A549 (cell line): ENCODE measurements around the gene CMTR2. TPM values are rescaled to one million over a fixed set of nuclear protein-coding genes. Genes with fewer than 3 reads are reported as not detected.
A peak's percentile ranks its signal among the peaks of the same experiment; 100 is the strongest.

Experiments
- ATAC-seq, 2 experiments: fragments of 200-7000 bp in 1 of 2; fragments of >200 bp in 1 of 2; cut with Nextera tagmentation in 1 of 2; cut with Tn5 transposase in 1 of 2; 3 replicates each; pipeline versions ENCODE4 v1.8.0 to v1.9.1; 2018 to 2020; ENCODE audit warnings: mild to moderate bottlenecking in 1 of 2, moderate library complexity in 1 of 2
- CTCF ChIA-PET: fragments of 300-600 bp; sonication (Branson Sonifier 250); formaldehyde crosslinking; extraction: SDS; loops from one replicate; lab custom pipeline; 2021; ENCODE audit warnings: antibody characterized with exemption, inconsistent platforms; lab: Yijun Ruan, JAX
- POLR2A ChIA-PET: fragments of 350-600 bp; formaldehyde crosslinking; extraction: SDS; loops from one replicate; lab custom pipeline; 2021; ENCODE audit warnings: antibody characterized with exemption, inconsistent platforms; lab: Yijun Ruan, JAX
- DNase-seq, 2 experiments: peaks; one replicate each; pipeline versions ENCODE4 v3.0.0 to v3.0.0-alpha.2; 2011 to 2016; ENCODE audit warnings: low read depth in 1 of 2, low spot score in 1 of 2
- FAIRE-seq: peaks from 2 replicates; lab custom pipeline; 2011; peaks lifted over from hg19 to GRCh38; lab: Jason Lieb, UNC
- H3K27ac ChIP-seq, 2 experiments: fragments of >200 bp; sonication (Bioruptor Twin); formaldehyde crosslinking; 3 replicates each; pipeline ENCODE4 v1.5.1; 2016 to 2017
- H3K4me1 ChIP-seq: fragments of >200 bp; sonication (Bioruptor Twin); formaldehyde crosslinking; 3 replicates; pipeline ENCODE4 v1.6.1; 2016
- H3K4me2 ChIP-seq: fragments of >200 bp; sonication (Bioruptor Twin); formaldehyde crosslinking; 3 replicates; pipeline ENCODE4 v1.6.1; 2016
- H3K4me3 ChIP-seq: fragments of >200 bp; sonication (Bioruptor Twin); formaldehyde crosslinking; 3 replicates; pipeline ENCODE4 v1.5.1; 2016
- H3K9me3 ChIP-seq: fragments of >200 bp; sonication (Bioruptor Twin); formaldehyde crosslinking; 3 replicates; pipeline ENCODE4 v1.6.1; 2016
- ATOH8 ChIP-seq: fragments of 250-450 bp; sonication (Bioruptor Pico); IDR thresholded peaks from 2 replicates; pipeline ENCODE4 v1.5.0; 2020; ENCODE audit warnings: low read depth, mild to moderate bottlenecking, moderate library complexity
- BCL3 ChIP-seq: fragments of >200 bp; sonication (Bioruptor Twin); formaldehyde crosslinking; IDR thresholded peaks from 3 replicates; pipeline ENCODE4 v1.6.1; 2016
- CBX2 ChIP-seq: fragments of 200-600 bp; sonication (generic); IDR thresholded peaks from 2 replicates; pipeline ENCODE4 v1.6.1; 2016; ENCODE audit warnings: low read depth, mild to moderate bottlenecking, borderline replicate concordance
- CBX8 ChIP-seq: fragments of 200-600 bp; sonication (generic); IDR thresholded peaks from 2 replicates; pipeline ENCODE4 v1.6.1; 2016
- CHD2 ChIP-seq: fragments of 150-350 bp; IDR thresholded peaks from 2 replicates; pipeline ENCODE4 v1.6.1; 2014; ENCODE audit warnings: low read length; ENCODE audit not compliant: partially characterized antibody
- CTCF ChIP-seq: fragments of >200 bp; sonication (Bioruptor Twin); formaldehyde crosslinking; IDR thresholded peaks from 3 replicates; pipeline ENCODE4 v1.5.1; 2016
- EHMT2 ChIP-seq: fragments of 200-600 bp; sonication (generic); IDR thresholded peaks from 2 replicates; pipeline ENCODE4 v1.6.1; 2016; ENCODE audit warnings: antibody characterized with exemption, low read depth, mild to moderate bottlenecking, moderate library complexity
- ELK1 ChIP-seq: fragments of 150-350 bp; IDR thresholded peaks from 2 replicates; pipeline ENCODE4 v1.6.1; 2014; ENCODE audit warnings: low read depth, mild to moderate bottlenecking, low read length
- EP300 ChIP-seq, 2 experiments: fragments of >200 bp; sonication (Bioruptor Twin); formaldehyde crosslinking; IDR thresholded peaks; 2 replicates in 1 of 2; 3 replicates in 1 of 2; pipeline ENCODE4 v1.6.1; 2016 to 2017
- FOSB ChIP-seq: fragments of 250-450 bp; sonication (Bioruptor Pico); IDR thresholded peaks from 2 replicates; pipeline ENCODE4 v1.5.0; 2020; ENCODE audit warnings: mild to moderate bottlenecking, moderate library complexity
- GATA3 ChIP-seq: IDR thresholded peaks from 2 replicates; pipeline ENCODE4 v1.6.1; 2012; ENCODE audit warnings: borderline replicate concordance
- HES2 ChIP-seq: fragments of >200 bp; sonication (Bioruptor Twin); formaldehyde crosslinking; IDR thresholded peaks from 2 replicates; pipeline ENCODE4 v1.6.1; 2016
- HOXA7 ChIP-seq: fragments of 250-450 bp; sonication (Bioruptor Pico); IDR thresholded peaks from 2 replicates; pipeline ENCODE4 v1.5.0; 2020; ENCODE audit warnings: mild to moderate bottlenecking, moderate library complexity
- JUNB ChIP-seq: fragments of >200 bp; sonication (Bioruptor Twin); formaldehyde crosslinking; IDR thresholded peaks from 2 replicates; pipeline ENCODE4 v1.6.1; 2016
- KDM5A ChIP-seq: fragments of 200-600 bp; sonication (generic); IDR thresholded peaks from 2 replicates; pipeline ENCODE4 v1.6.1; 2016; ENCODE audit warnings: antibody characterized with exemption, mild to moderate bottlenecking
- MAFK ChIP-seq: fragments of 450-650 bp; IDR thresholded peaks from 2 replicates; pipeline ENCODE4 v1.6.1; 2014; ENCODE audit not compliant: partially characterized antibody
- MAX ChIP-seq: IDR thresholded peaks from 2 replicates; pipeline ENCODE4 v1.6.1; 2012
- MYC ChIP-seq: IDR thresholded peaks from 2 replicates; pipeline ENCODE4 v1.6.1; 2012; ENCODE audit warnings: mild to moderate bottlenecking, inconsistent platforms, low read length, improper control_type of control experiment, borderline replicate concordance
- PHF8 ChIP-seq: fragments of 200-600 bp; sonication (generic); IDR thresholded peaks from 2 replicates; pipeline ENCODE4 v1.6.1; 2016; ENCODE audit warnings: low read depth, mild to moderate bottlenecking, antibody characterized with exemption, moderate library complexity, borderline replicate concordance
- POLR2AphosphoS2 ChIP-seq: conservative IDR thresholded peaks from 2 replicates; pipeline ENCODE4 v1.6.1; 2012; ENCODE audit warnings: low read length, improper control_type of control experiment, inconsistent platforms
- RAD21 ChIP-seq, 2 experiments: fragments of >200 bp in 1 of 2; sonication (Bioruptor Twin) in 1 of 2; formaldehyde crosslinking in 1 of 2; IDR thresholded peaks in 1 of 2; conservative IDR thresholded peaks in 1 of 2; 2 replicates in 1 of 2; 3 replicates in 1 of 2; pipeline ENCODE4 v1.6.1; 2012 to 2018; ENCODE audit warnings: inconsistent platforms in 1 of 2
- RCOR1 ChIP-seq: fragments of 150-350 bp; IDR thresholded peaks from 2 replicates; pipeline ENCODE4 v1.6.1; 2014; ENCODE audit warnings: antibody characterized with exemption, low read length, low read depth
- RFX5 ChIP-seq: fragments of 450-650 bp; IDR thresholded peaks from 2 replicates; pipeline ENCODE4 v1.7.1; 2014; ENCODE audit warnings: antibody characterized with exemption, mild to moderate bottlenecking, moderate library complexity
- SMC3 ChIP-seq: fragments of >200 bp; sonication (Bioruptor Twin); formaldehyde crosslinking; IDR thresholded peaks from 3 replicates; pipeline ENCODE4 v1.6.1; 2018; ENCODE audit warnings: inconsistent platforms
- SREBF2 ChIP-seq: fragments of 450-650 bp; IDR thresholded peaks from 2 replicates; pipeline ENCODE4 v1.6.1; 2014; ENCODE audit warnings: mild to moderate bottlenecking, moderate library complexity
- TP53 ChIP-seq: fragments of 250-450 bp; sonication (Bioruptor Pico); IDR thresholded peaks from 2 replicates; pipeline ENCODE4 v1.5.0; 2021; ENCODE audit warnings: mild to moderate bottlenecking, moderate library complexity
- ZNF302 ChIP-seq: fragments of 250-450 bp; sonication (Bioruptor Pico); IDR thresholded peaks from 2 replicates; pipeline ENCODE4 v1.9.0; 2021; ENCODE audit warnings: inconsistent platforms, mild to moderate bottlenecking, moderate library complexity
- WGBS: methylation state at CpG from one replicate; pipeline ENCODE4 v1.1.6; 2017; ENCODE audit errors: missing lambda C conversion rate; 5-methylcytosine and 5-hydroxymethylcytosine counted together
- polyA plus RNA-seq, 4 experiments: library from polyadenylated mRNA; depleted of rRNA in 3 of 4; stranded (reverse); fragments of >200 nt; fragmentation: RNase III in 1 of 4; extraction: RNeasy Plus Mini Kit Qiagen cat#74134 plus additional on column Dnase treatment in 1 of 4; gene quantifications; 2 replicates in 3 of 4; 3 replicates in 1 of 4; pipeline ENCODE4 v1.2.3, GENCODE V29; 2011 to 2017

The CMTR2 gene
- polyA plus RNA-seq, 2 of the 4 experiments (the other 2 are of a cell fraction): 16.9 to 34.9 TPM

- no peak overlapping the region for H3K27ac ChIP-seq
- POLR2A ChIA-PET: no interaction called here
- no peak overlapping the region for H3K4me3 ChIP-seq
- no peaks in the 10 kb centered on the region for H3K4me1 ChIP-seq
- WGBS: 7% methylated on average over 7 of the region's 7 CpGs
- CTCF ChIA-PET: interaction anchor here (0.6 to 2.7 kb wide), 19 partner anchors 9 to 188 kb away, joined by 3 to 10 read pairs (median 5); partner anchors contain the start of gene CALB2
- ATAC-seq: peak in 1 of 2 experiments; percentile 47; a peak in 4 of 6 replicates
- no peaks in the 10 kb centered on the region for H3K9me3 ChIP-seq
- TF ChIP-seq SMC3 (peak; percentile 70), TP53 (no peak), CHD2 (no peak), CBX2 (no peak), RFX5 (no peak), BCL3 (no peak), MAX (no peak), GATA3 (no peak), RAD21 (conservative IDR thresholded peaks at IDR 0.05 in 1 of 2, IDR thresholded peaks at IDR 0.05 in 1 of 2) (peak; percentile 54 to 64), HOXA7 (CRISPR knock-in tag) (no peak), SREBF2 (no peak), KDM5A (no peak), CTCF (peak; percentile 63)
- TF ChIP-seq, all 56 proteins: peak for 3
- FAIRE-seq: no peak
- no peak overlapping the region for H3K4me2 ChIP-seq
- DNase-seq: peak; percentile 13 to 17
These were observed 22.5 kb upstream of the CMTR2 start for GRCh38 chr16:71311553-71312158.

GRCh38 chr16:71303938-71304337 is 14.7 kb upstream of the CMTR2 start:
- no peak for ATAC-seq
- Histone ChIP-seq H3K4me3 (no peak overlapping the region), H3K4me1 (no peaks in the 10 kb centered on the region), H3K9me3 (no peaks in the 10 kb centered on the region), H3K27ac (no peak overlapping the region), H3K4me2 (no peak overlapping the region)
- FAIRE-seq: no peak
- ChIA-PET POLR2A (no interaction called here), CTCF (interaction anchor here (1.1 kb wide), 1 partner anchor 69 kb away, joined by 3 read pairs; no protein-coding TSS in a partner anchor)
- no peak for DNase-seq
- 20% methylated on average over 5 of the region's 5 CpGs for WGBS
- no peak for TF ChIP-seq RAD21 (conservative IDR thresholded peaks at IDR 0.05 in 1 of 2, IDR thresholded peaks at IDR 0.05 in 1 of 2)
- TF ChIP-seq EP300 (IDR thresholded peaks at IDR 0.05): no peak
- TF ChIP-seq MYC: no peak
- TF ChIP-seq POLR2AphosphoS2: no peak
- no peak for TF ChIP-seq CBX8
- TF ChIP-seq ATOH8 (CRISPR knock-in tag): no peak
- no peak for TF ChIP-seq MAFK
- no peak for TF ChIP-seq EHMT2
- TF ChIP-seq JUNB: no peak
- TF ChIP-seq HOXA7 (CRISPR knock-in tag): no peak
- TF ChIP-seq PHF8: no peak
- no peak for TF ChIP-seq BCL3
- no peak for TF ChIP-seq FOSB (CRISPR knock-in tag)
- no peak for TF ChIP-seq ZNF302
- TF ChIP-seq ELK1: no peak
- no peak for TF ChIP-seq HES2
- TF ChIP-seq KDM5A: no peak
- no peak for TF ChIP-seq RFX5
- TF ChIP-seq RCOR1: no peak
